Neuron (in vitro differentiated cells): ENCODE measurements around the gene KCNH8.
"Not testable (repeated sequence)": the region's sequence is repeated elsewhere in the genome, so short reads cannot be mapped to it uniquely, and the experiment has no call there.

Experiments
- H2AFZ ChIP-seq: one replicate; pipeline ENCODE4 v1.6.1; 2013; ENCODE audit warnings: low read depth, mild to moderate bottlenecking, inconsistent platforms, low read length, moderate library complexity
- H3K27me3 ChIP-seq: one replicate; pipeline ENCODE4 v1.6.1; 2013; ENCODE audit warnings: low read length; ENCODE audit not compliant: insufficient read depth
- H3K36me3 ChIP-seq: one replicate; pipeline ENCODE4 v1.6.1; 2013; ENCODE audit warnings: low read length; ENCODE audit not compliant: insufficient read depth
- H3K4me1 ChIP-seq: one replicate; pipeline ENCODE4 v1.6.1; 2013; ENCODE audit warnings: low read length; ENCODE audit not compliant: insufficient read depth
- H3K4me3 ChIP-seq: 2 replicates; pipeline ENCODE4 v1.5.1; 2013; ENCODE audit warnings: mild to moderate bottlenecking, low read length, moderate library complexity
- H3K9me3 ChIP-seq: one replicate; pipeline ENCODE4 v1.6.1; 2013; ENCODE audit warnings: low read length

KCNH8 gene

DNA sequence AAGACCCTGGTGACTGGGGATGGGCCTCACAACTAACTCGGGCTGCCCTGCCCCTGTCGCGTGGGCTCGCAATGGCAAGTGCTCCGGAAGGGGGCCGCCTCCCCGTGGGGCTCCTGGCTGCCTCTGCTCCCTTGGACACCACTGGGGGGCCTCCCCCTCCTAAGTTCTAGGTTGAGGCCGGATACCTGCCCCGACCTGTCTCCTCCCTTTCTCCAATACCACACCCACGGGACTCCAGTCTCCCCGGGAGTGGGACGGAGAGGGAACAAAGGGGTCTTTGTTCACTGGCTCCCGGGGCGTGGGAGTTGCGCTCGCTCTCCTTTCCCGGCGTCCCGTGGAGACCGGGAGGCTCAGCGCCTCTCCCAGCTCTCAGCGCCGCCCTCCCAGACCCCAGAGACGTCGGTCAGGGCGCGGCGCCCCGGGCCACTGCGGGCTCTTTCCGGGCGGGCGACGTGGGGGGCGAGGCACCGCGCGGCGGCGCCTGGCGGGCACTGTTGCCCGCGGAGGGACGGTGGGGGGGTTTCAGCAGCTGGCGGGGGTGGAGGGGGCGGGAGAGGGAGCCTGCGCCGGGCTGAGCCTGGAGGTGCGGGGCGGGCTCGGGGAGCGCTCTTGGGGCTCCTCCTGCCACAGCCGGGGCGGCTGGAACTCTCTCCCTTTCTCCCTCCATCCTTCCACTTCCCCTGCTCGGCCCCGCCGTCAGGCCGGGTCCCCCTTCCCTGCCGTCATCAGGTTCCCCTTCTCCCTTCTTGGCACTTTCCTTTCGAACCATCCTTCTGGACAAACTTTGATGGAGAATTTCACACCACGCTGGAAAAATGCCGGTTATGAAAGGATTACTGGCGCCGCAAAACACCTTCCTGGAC, at the start of gene KCNH8:
KCNH8 (plus strand) TSS at position 606 of the 863 bp plus-strand sequence; CDS start at position 816, 210 bp downstream.
- H2AFZ ChIP-seq, result peak within 1 kb of the TSS; percentile 75
- H3K27me3 ChIP-seq, result no peaks in the 10 kb centered on the region
- H3K36me3 ChIP-seq, result no peaks in the 10 kb centered on the region
- H3K4me3 ChIP-seq, result peak within 1 kb of the TSS; percentile 75
- peaks cover 12% of the 10 kb centered on the region for H3K4me1 ChIP-seq
- no peaks in the 10 kb centered on the region for H3K9me3 ChIP-seq

DNA sequence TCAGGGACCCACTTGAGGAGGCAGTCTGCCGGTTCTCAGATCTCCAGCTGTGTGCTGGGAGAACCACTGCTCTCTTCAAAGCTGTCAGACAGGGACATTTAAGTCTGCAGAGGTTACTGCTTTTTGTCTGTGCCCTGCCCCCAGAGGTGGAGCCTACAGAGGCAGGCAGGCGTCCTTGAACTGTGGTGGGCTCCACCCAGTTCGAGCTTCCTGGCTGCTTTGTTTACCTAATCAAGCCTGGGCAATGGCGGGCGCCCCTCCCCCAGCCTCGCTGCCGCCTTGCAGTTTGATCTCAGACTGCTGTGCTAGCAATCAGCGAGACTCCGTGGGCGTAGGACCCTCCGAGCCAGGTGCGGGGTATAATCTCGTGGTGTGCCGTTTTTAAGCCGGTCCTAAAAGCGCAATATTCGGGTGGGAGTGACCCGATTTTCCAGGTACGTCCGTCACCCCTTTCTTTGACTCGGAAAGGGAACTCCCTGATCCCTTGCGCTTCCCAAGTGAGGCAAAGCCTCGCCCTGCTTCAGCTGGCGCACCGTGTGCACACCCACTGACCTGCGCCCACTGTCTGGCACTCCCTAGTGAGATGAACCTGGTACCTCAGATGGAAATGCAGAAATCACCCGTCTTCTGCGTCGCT, 45.5 kb upstream of the KCNH8 start:
- not testable (repeated sequence) for H2AFZ ChIP-seq, H3K4me1 ChIP-seq, H3K4me3 ChIP-seq, H3K9me3 ChIP-seq, H3K27me3 ChIP-seq, H3K36me3 ChIP-seq

DNA sequence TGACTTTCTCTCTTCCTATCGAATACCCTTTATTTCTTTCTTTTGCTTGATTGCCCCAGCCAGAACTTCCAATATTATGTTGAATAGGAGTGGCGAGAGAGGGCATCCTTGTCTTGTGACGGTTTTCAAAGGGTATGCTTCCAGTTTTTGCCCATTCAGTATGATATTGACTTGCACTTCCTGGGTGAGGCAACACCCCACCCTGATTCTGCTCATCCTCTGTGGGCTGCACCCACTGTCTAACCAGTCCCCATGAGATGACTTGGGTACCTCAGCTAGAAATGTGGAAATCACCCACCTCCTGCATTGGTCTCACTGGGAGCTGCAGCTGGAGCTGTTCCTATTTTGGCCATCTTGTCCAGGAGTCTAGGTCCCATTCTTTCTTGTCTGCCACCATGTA, 44.8 kb upstream of the KCNH8 start:
- H3K36me3 ChIP-seq, result no peaks in the 10 kb centered on the region
- H3K9me3 ChIP-seq, result no peaks in the 10 kb centered on the region
- H3K4me1 ChIP-seq, result no peaks in the 10 kb centered on the region
- H2AFZ ChIP-seq, result no peak overlapping the region
- H3K4me3 ChIP-seq, result no peak overlapping the region
- H3K27me3 ChIP-seq, result no peaks in the 10 kb centered on the region

- Histone ChIP-seq H2AFZ (no peak overlapping the region), H3K36me3 (no peaks in the 10 kb centered on the region), H3K9me3 (no peaks in the 10 kb centered on the region), H3K4me1 (no peaks in the 10 kb centered on the region), H3K4me3 (no peak overlapping the region), H3K27me3 (no peaks in the 10 kb centered on the region)
Observed at GRCh38 chr3:19104459-19104858, 43.9 kb upstream of the KCNH8 start.

DNA sequence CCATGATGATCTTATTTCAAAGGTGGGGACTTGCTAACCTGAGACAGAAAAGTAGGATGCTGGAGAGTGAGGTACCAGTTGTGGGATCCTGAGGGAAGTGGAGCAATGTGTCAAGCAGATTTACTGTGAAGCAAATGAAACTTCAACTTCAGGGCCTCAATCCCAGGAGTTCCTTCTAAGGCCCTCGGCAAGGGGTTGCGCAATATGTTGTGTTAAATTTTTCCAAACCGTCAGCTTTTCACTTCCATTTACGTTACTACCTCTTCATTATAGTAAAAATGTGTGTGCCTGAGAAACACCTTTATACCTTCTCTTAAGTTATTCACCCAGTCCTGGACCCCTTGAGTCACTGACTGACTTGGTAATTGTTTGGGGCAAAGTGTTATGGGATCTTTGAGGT, 42.5 kb upstream of the KCNH8 start:
- no peaks in the 10 kb centered on the region for H3K9me3 ChIP-seq
- H3K27me3 ChIP-seq, result no peaks in the 10 kb centered on the region
- H3K36me3 ChIP-seq, result no peaks in the 10 kb centered on the region
- H3K4me3 ChIP-seq, result no peak overlapping the region
- H2AFZ ChIP-seq, result no peak overlapping the region
- H3K4me1 ChIP-seq, result no peaks in the 10 kb centered on the region

GRCh38 chr3:19106307-19106706, 42.0 kb upstream of the KCNH8 start:
- no peak overlapping the region for H2AFZ ChIP-seq
- no peak overlapping the region for H3K4me3 ChIP-seq
- no peaks in the 10 kb centered on the region for H3K4me1 ChIP-seq
- H3K27me3 ChIP-seq, result no peaks in the 10 kb centered on the region
- H3K9me3 ChIP-seq, result no peaks in the 10 kb centered on the region
- no peaks in the 10 kb centered on the region for H3K36me3 ChIP-seq

DNA sequence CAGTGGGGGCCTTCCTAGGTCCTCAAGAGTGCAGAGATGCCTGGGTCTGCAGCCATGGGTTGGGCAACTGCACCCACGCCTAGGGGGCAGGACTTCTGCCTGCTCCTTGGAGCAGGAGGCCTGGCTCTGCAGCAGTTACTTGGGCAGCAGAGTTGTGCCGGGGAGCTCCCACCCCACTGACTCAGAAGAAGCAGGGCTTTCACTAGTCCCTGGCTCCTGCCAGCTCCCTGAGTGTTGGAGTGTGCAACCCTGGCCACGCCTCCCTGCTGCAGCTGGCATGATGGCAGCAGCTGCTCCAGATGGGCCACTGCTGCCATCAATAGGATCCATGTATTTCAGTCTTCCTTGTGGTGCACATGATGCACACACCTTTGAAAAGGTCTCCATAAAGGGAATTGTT, 40.6 kb upstream of the KCNH8 start:
- no peaks in the 10 kb centered on the region for H3K36me3 ChIP-seq
- H3K4me3 ChIP-seq, result no peak overlapping the region
- H2AFZ ChIP-seq, result no peak overlapping the region
- no peaks in the 10 kb centered on the region for H3K9me3 ChIP-seq
- no peaks in the 10 kb centered on the region for H3K4me1 ChIP-seq
- H3K27me3 ChIP-seq, result no peaks in the 10 kb centered on the region

- Histone ChIP-seq H3K4me3 (no peak overlapping the region), H3K4me1 (no peaks in the 10 kb centered on the region), H2AFZ (no peak overlapping the region)
Observed at GRCh38 chr3:19110335-19110895, 37.9 kb upstream of the KCNH8 start.

DNA sequence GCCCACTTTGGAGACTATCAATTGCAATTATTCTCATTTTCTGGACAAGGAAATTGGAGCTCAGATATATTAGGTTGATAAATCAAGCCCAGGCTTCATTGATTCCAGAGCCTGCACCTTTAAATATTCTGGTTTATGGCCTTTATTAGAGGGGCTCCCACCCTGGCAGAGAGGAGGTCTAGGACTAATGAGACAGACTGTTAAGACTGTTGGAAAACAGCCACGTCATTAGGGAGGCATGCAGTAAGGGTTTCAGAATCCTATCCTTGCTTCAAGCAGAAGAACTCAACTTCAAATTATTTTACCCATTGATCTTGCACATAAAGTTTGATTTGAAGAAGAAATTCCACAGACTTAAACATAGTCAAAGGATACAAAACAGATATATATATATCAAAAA, 33.8 kb upstream of the KCNH8 start:
- no peaks in the 10 kb centered on the region for H3K4me1 ChIP-seq
- no peak overlapping the region for H3K4me3 ChIP-seq
- no peaks in the 10 kb centered on the region for H3K27me3 ChIP-seq
- H3K36me3 ChIP-seq, result no peaks in the 10 kb centered on the region
- no peak overlapping the region for H2AFZ ChIP-seq
- H3K9me3 ChIP-seq, result no peaks in the 10 kb centered on the region

More at GRCh38 chr3:19110335-19110895, 37.9 kb upstream of the KCNH8 start:
- Histone ChIP-seq H3K9me3 (no peaks in the 10 kb centered on the region), H3K36me3 (no peaks in the 10 kb centered on the region), H3K27me3 (no peaks in the 10 kb centered on the region)

DNA sequence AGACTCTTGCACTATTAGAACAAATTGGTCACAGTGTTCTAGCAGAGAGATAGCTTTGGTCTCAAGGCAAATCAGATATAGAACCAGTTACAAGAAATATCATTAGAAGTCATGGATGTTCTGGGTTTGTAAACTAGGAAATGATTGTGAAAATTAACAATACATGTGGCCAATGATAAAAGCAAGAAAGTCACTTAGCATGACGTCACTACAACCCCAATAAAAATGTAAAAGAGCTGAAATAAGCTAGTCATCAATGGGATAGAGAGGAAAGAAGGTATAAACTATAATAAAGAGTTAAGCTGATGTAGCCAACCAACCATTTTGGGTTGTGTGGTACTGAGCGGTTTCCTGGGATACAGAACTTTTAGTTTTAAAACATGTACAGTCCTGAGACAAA, 32.1 kb upstream of the KCNH8 start:
- no peak overlapping the region for H2AFZ ChIP-seq
- no peaks in the 10 kb centered on the region for H3K36me3 ChIP-seq
- H3K27me3 ChIP-seq, result no peaks in the 10 kb centered on the region
- H3K4me3 ChIP-seq, result no peak overlapping the region
- no peaks in the 10 kb centered on the region for H3K9me3 ChIP-seq
- no peaks in the 10 kb centered on the region for H3K4me1 ChIP-seq

- H3K36me3 ChIP-seq, result no peaks in the 10 kb centered on the region
- H3K9me3 ChIP-seq, result no peaks in the 10 kb centered on the region
- H3K4me1 ChIP-seq, result no peaks in the 10 kb centered on the region
- H3K27me3 ChIP-seq, result no peaks in the 10 kb centered on the region
- H2AFZ ChIP-seq, result no peak overlapping the region
- no peak overlapping the region for H3K4me3 ChIP-seq
Observed at GRCh38 chr3:19124752-19125151, 23.6 kb upstream of the KCNH8 start.

DNA sequence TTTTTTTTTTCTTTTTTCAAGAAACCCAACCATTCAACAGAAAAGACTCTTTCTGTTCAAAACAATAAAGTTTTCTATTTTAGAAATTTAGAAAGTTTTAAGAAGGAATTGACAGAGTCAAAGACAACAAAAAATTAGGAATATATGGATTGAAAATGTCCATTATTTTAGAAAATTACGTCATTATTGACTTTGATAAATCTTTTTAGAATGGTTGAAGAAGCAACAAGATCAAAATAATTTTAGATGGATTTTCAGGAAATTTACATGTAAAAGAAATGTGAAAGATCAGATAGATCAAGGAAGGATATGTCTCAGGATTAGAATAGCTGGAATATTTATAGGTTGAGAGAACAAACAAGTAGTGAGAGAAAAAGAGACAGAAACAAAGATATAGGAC, 8.4 kb upstream of the KCNH8 start:
- Histone ChIP-seq H3K27me3 (peaks cover 2% of the 10 kb centered on the region), H3K36me3 (no peaks in the 10 kb centered on the region), H3K4me1 (no peaks in the 10 kb centered on the region), H2AFZ (no peak overlapping the region), H3K4me3 (no peak overlapping the region), H3K9me3 (no peaks in the 10 kb centered on the region)
